Effector memory CD4-positive, alpha-beta T cell (primary cell): Measurements from ENCODE around the gene CFAP58.

ENCODE experiments used
- DNase-seq, 3 donors: peaks; one replicate each; pipeline ENCODE4 v3.0.0-alpha.2; 2020
- H3K27ac ChIP-seq: 2 replicates; pipeline ENCODE4 v1.7.0; 2013; ENCODE audit warnings: mild to moderate bottlenecking, low read length, moderate library complexity; ENCODE audit not compliant: insufficient read depth, poor library complexity, severe bottlenecking
- H3K27me3 ChIP-seq: replicated peaks from 2 replicates; pipeline ENCODE4 v1.7.0; 2013; ENCODE audit warnings: mild to moderate bottlenecking, low read length; ENCODE audit not compliant: insufficient read depth, control insufficient read depth, poor library complexity, severe bottlenecking
- H3K36me3 ChIP-seq: 2 replicates; pipeline ENCODE4 v1.7.0; 2013; ENCODE audit warnings: mild to moderate bottlenecking, low read length, moderate library complexity; ENCODE audit not compliant: control insufficient read depth, insufficient read depth
- H3K4me1 ChIP-seq: 2 replicates; pipeline ENCODE4 v1.7.0; 2013; ENCODE audit warnings: low read length, mild to moderate bottlenecking; ENCODE audit not compliant: control insufficient read depth, insufficient read depth, poor library complexity, severe bottlenecking
- H3K4me3 ChIP-seq: 2 replicates; pipeline ENCODE4 v1.7.0; 2013; ENCODE audit warnings: low read length, low read depth, mild to moderate bottlenecking; ENCODE audit not compliant: insufficient read depth, poor library complexity, severe bottlenecking
- H3K9me3 ChIP-seq: 2 replicates; pipeline ENCODE4 v1.7.0; 2013; ENCODE audit warnings: mild to moderate bottlenecking, low read length, moderate library complexity; ENCODE audit not compliant: control insufficient read depth

The CFAP58 gene

DNA sequence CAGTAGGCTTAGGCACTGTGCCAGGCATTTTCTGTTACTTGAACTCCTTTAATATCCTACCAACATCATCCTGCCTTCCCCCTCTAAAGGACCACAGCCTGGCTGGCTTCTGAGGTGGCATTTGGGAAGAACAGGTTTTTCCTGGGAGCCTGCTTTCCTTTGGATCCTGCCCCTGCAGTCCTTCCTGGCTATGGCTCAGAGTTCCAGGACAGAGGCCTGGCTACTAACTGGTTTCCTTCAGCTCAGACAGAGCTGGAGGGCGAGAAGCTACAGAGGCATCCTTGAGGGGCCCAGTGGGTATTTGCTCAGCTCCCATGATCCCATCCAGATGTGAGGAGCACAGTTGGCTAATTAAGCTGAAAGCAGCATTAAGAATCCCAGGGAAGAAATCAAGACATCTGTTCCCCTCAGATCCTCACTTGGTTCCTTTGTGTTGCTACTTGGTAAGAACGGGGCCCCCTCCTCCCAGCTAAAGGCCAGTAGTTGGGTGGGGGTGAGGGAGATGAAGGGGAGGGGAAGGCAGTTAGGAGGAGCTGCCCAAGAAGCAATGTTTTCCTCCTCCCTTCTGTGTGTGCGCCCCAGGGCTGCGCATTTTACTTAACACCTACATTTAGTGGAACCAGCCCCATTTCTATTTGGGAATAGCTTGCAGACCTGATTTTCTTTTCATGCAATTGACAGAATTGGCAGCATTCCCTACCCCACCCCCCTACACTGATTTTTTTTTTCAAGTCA is 144.9 kb downstream of the CFAP58 start:
- no peak for DNase-seq
- H3K27ac ChIP-seq, result no peak overlapping the region
- no peaks in the 10 kb centered on the region for H3K4me1 ChIP-seq
- H3K36me3 ChIP-seq, result no peaks in the 10 kb centered on the region
- no peaks in the 10 kb centered on the region for H3K27me3 ChIP-seq
- no peaks in the 10 kb centered on the region for H3K9me3 ChIP-seq
- no peak overlapping the region for H3K4me3 ChIP-seq

DNA sequence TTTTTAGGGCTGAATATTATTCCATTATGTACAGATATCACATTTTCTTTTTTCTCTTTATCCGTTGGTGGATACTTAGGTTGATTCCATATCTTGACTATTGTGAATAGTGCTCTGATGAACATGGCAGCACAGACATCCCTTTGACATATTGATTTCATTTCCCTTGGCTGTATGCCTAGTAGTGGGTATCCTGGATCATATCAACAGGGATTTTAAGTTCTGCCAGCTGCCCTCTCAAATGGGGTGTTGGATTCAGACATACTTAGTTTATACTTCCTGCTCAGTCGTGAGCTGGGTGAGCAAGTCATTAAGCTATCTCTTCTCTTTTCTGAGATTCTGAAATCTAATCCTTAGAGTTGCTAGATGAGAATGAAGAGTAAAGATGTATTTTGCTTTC is 147.8 kb downstream of the CFAP58 start:
- DNase-seq, result no peak
- Histone ChIP-seq H3K4me3 (no peak overlapping the region), H3K36me3 (no peaks in the 10 kb centered on the region), H3K27ac (no peak overlapping the region), H3K4me1 (no peaks in the 10 kb centered on the region), H3K9me3 (no peaks in the 10 kb centered on the region), H3K27me3 (no peaks in the 10 kb centered on the region)

- DNase-seq, result no peak
- no peak overlapping the region for H3K27ac ChIP-seq
- H3K27me3 ChIP-seq, result no peaks in the 10 kb centered on the region
- H3K9me3 ChIP-seq, result no peaks in the 10 kb centered on the region
- no peak overlapping the region for H3K4me3 ChIP-seq
- no peaks in the 10 kb centered on the region for H3K4me1 ChIP-seq
- no peaks in the 10 kb centered on the region for H3K36me3 ChIP-seq
These were observed 148.4 kb downstream of the CFAP58 start for GRCh38 chr10:104501864-104502579.

GRCh38 chr10:104502907-104503306 is 149.3 kb downstream of the CFAP58 start:
- Histone ChIP-seq H3K9me3 (no peaks in the 10 kb centered on the region), H3K27ac (no peak overlapping the region), H3K4me3 (no peak overlapping the region), H3K27me3 (no peaks in the 10 kb centered on the region), H3K4me1 (no peaks in the 10 kb centered on the region), H3K36me3 (no peaks in the 10 kb centered on the region)
- no peak for DNase-seq
